AG04450 (cell line): Measurements from ENCODE around the gene LRRK1. TPM values are rescaled to one million over a fixed set of nuclear protein-coding genes. Genes with fewer than 3 reads are reported as not detected.

Experiments
- CTCF ChIA-PET: fragments of 300-600, 350-600 bp; formaldehyde crosslinking; extraction: SDS; loops from one replicate; lab custom pipeline; 2022; ENCODE audit warnings: antibody characterized with exemption, inconsistent platforms; lab: Charles Lee
- POLR2A ChIA-PET: fragments of 350-600 bp; formaldehyde crosslinking; extraction: SDS; loops from one replicate; lab custom pipeline; 2021; ENCODE audit warnings: antibody characterized with exemption, inconsistent platforms; lab: Yijun Ruan, JAX
- DNase-seq: peaks from one replicate; pipeline ENCODE4 v3.0.0-alpha.2; 2011; ENCODE audit warnings: low read depth, low spot score
- H3K27ac ChIP-seq: one replicate; pipeline ENCODE4 v1.5.1; 2012; ENCODE audit warnings: low read depth, low read length, control low read depth
- H3K27me3 ChIP-seq: one replicate; pipeline ENCODE4 v1.6.0; 2012; ENCODE audit warnings: low read length; ENCODE audit not compliant: control insufficient read depth, insufficient read depth
- H3K4me3 ChIP-seq: 2 replicates; pipeline ENCODE4 v1.5.1; 2011; ENCODE audit warnings: mild to moderate bottlenecking, low read depth, low read length, control low read depth
- H3K9me3 ChIP-seq: 2 replicates; pipeline ENCODE4 v1.5.1; 2012; ENCODE audit warnings: low read length; ENCODE audit not compliant: control insufficient read depth, insufficient read depth
- polyA plus RNA-seq: library from polyadenylated mRNA; depleted of rRNA; stranded (reverse); fragments of >200 nt; gene quantifications from 2 replicates; pipeline ENCODE4 v1.2.3, GENCODE V29; 2011
- TF ChIP-seq, protein P1 (sequence below): IDR thresholded peaks from 2 replicates; pipeline ENCODE4 v1.5.1; 2011; ENCODE audit warnings: low read depth, low read length, control low read depth, inconsistent platforms

Gene LRRK1
- polyA plus RNA-seq, 1 experiment = 5.6 TPM

- Histone ChIP-seq H3K27me3 (no peaks in the 10 kb centered on the region), H3K9me3 (no peaks in the 10 kb centered on the region), H3K4me3 (no peak overlapping the region), H3K27ac (no peak overlapping the region)
- ChIA-PET POLR2A (no interaction called here), CTCF (interaction anchor here (1.6 kb wide), 1 partner anchor 228 kb away, joined by 4 read pairs; no protein-coding TSS in a partner anchor)
- no peak for DNase-seq
- TF ChIP-seq, protein P1, sequence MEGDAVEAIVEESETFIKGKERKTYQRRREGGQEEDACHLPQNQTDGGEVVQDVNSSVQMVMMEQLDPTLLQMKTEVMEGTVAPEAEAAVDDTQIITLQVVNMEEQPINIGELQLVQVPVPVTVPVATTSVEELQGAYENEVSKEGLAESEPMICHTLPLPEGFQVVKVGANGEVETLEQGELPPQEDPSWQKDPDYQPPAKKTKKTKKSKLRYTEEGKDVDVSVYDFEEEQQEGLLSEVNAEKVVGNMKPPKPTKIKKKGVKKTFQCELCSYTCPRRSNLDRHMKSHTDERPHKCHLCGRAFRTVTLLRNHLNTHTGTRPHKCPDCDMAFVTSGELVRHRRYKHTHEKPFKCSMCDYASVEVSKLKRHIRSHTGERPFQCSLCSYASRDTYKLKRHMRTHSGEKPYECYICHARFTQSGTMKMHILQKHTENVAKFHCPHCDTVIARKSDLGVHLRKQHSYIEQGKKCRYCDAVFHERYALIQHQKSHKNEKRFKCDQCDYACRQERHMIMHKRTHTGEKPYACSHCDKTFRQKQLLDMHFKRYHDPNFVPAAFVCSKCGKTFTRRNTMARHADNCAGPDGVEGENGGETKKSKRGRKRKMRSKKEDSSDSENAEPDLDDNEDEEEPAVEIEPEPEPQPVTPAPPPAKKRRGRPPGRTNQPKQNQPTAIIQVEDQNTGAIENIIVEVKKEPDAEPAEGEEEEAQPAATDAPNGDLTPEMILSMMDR = no peak
These were observed 111.0 kb downstream of the LRRK1 start for GRCh38 chr15:101029971-101030661.

DNA sequence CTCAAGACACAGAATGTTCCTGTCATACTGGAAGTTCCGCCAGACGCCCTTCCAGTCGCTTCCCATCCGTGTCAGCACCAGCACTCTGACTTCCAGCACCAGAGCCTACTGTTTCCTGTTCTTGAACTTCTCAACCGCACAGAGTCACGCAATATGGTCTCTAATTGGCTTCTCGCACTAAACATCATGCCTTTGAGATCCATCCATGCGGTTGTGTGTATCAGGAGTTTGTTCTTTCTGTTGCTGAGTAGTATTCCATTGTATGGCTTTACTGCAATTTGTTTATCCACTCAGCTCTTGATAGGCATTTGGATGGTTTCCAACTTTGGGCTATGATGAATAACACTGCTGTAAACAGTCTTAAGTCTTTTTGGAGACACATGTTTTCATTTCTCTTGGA lies 112.1 kb downstream of the LRRK1 start:
- TF ChIP-seq, protein P1 = no peak
- no peaks in the 10 kb centered on the region for H3K27me3 ChIP-seq
- ChIA-PET POLR2A (no interaction called here), CTCF (no interaction called here)
- no peak for DNase-seq
- no peak overlapping the region for H3K4me3 ChIP-seq
- no peaks in the 10 kb centered on the region for H3K9me3 ChIP-seq
- no peak overlapping the region for H3K27ac ChIP-seq

DNA sequence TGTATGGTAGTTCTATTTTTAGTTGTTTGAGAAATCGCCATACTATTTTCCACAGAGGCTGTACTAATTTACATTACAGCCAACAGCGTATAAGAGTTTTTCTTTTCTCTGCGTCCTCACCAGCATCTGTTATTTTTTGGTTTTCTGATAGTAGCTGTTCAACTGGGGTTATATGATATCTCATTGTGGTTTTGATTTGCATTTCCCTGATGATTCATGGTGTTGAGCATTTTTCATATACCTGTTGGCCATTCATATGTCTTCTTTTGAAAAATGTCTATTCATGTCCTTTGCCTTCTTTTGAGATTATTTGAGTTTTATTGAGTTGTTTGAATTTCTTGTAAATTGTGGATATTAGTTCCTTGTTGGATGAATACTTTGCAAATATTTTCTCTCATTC lies 114.6 kb downstream of the LRRK1 start:
- DNase-seq = no peak
- CTCF ChIA-PET = no interaction called here
- TF ChIP-seq, protein P1 = no peak

DNA sequence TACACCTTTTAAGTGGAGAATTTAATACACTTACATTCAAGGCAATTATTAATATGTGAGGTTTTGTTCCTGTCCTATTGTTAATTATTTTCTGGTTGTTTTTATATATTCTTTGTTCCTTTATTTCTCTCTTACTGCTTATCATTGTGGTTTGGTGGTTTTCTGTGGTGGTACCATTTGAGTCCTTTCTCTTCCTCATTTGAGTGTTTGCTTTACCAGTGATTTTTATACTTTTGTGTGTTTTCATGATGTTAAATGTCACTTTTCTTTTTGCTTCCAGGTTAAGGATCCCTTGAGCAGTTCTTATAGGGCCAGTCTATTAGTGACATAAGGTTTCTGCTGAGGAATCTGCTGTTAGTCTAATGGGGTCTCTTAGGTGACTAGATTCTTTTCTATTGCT lies 116.5 kb downstream of the LRRK1 start:
- CTCF ChIA-PET = no interaction called here
- H3K27me3 ChIP-seq = no peaks in the 10 kb centered on the region
- no peak overlapping the region for H3K27ac ChIP-seq
- POLR2A ChIA-PET = no interaction called here
- H3K4me3 ChIP-seq = no peak overlapping the region
- TF ChIP-seq, protein P1 = no peak
- DNase-seq = no peak
- no peaks in the 10 kb centered on the region; the same call in 1 of the 2 replicates for H3K9me3 ChIP-seq

More for the DNA sequence above, 114.6 kb downstream of the LRRK1 start:
- Histone ChIP-seq H3K27me3 (no peaks in the 10 kb centered on the region), H3K9me3 (no peaks in the 10 kb centered on the region; the same call in 1 of the 2 replicates), H3K4me3 (no peak overlapping the region), H3K27ac (no peak overlapping the region)
- POLR2A ChIA-PET = no interaction called here

DNA sequence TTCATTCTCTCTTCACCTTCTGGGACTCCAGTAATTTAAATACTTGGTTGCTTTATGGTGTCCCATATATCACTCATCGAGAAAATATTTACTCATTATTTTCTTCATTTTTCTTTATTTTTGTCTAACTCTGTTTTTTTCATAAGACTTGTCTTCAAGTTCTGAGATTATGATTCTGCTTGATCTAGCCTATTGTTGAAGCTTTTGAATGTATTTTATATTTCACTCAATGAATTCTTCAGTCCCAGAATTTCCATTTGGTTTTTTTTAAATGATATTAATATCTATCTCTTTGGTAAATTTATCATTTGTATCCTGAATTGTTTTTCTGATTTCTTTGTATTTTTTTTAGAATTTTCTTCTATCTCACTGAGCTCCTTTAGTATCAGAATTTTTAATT lies 117.0 kb downstream of the LRRK1 start:
- TF ChIP-seq, protein P1 = no peak
- Histone ChIP-seq H3K27ac (no peak overlapping the region), H3K4me3 (no peak overlapping the region), H3K9me3 (no peaks in the 10 kb centered on the region; the same call in 1 of the 2 replicates), H3K27me3 (no peaks in the 10 kb centered on the region)
- POLR2A ChIA-PET = no interaction called here
- CTCF ChIA-PET = interaction anchor here (1.4 kb wide), 1 partner anchor 21 kb away, joined by 5 read pairs; no protein-coding TSS in a partner anchor
- no peak for DNase-seq
